ENCODE data around the gene METTL2A. TPM values are rescaled to one million over a fixed set of nuclear protein-coding genes. Genes with fewer than 3 reads are reported as not detected.
"Not testable (repeated sequence)": the region's sequence is repeated elsewhere in the genome, so short reads cannot be mapped to it uniquely, and the experiment has no call there.

METTL2A gene
- polyA plus RNA-seq, 1 donor from 2014 or later, result 18.7 TPM

GRCh38 chr17:62435251-62435650 is 11.6 kb downstream of the METTL2A start:
- H3K79me2 ChIP-seq (replicated peaks; ENCODE audit: insufficient read depth, low read length); H3K4me2 ChIP-seq (ENCODE audit: low read length); H3K9ac ChIP-seq (ENCODE audit: low read length); H2AFZ ChIP-seq (ENCODE audit: low read depth, low read length); H3K27me3 ChIP-seq (ENCODE audit: insufficient read depth, low read depth, low read length); H3K4me3 ChIP-seq (ENCODE audit: low read length); H3F3A ChIP-seq (ENCODE audit: insufficient read depth, low read length, poor library complexity, severe bottlenecking); H3K36me3 ChIP-seq (ENCODE audit: insufficient read depth, low read length); H3K27ac ChIP-seq (ENCODE audit: low read length); H3K9me3 ChIP-seq (ENCODE audit: low read length); H4K20me1 ChIP-seq (ENCODE audit: insufficient read depth); H3K9me2 ChIP-seq (ENCODE audit: insufficient read depth, low read length): not testable (repeated sequence)

DNA sequence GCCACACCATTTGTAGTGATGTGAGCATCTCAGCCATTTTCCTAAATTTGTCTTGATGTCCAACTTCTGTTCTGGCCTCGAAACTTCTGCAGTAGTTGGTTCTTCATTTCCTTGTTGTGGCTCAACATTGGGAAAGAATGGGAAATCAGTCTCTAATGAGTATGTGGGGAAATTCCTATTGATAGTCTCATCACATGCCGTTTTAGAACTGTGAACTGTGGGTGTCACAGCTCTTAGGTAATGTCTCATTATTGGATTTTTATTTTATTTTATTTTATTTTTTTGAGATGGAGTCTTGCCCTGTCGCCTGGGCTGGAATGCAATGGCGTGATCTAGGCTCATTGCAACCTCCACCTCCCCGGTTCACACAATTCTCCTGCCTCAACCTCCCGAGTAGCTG is 17.5 kb downstream of the METTL2A start:
- H3K4me2 ChIP-seq (ENCODE audit: low read length); H2AFZ ChIP-seq (ENCODE audit: low read depth, low read length); H3F3A ChIP-seq (ENCODE audit: insufficient read depth, low read length, poor library complexity, severe bottlenecking); H3K9me2 ChIP-seq (ENCODE audit: insufficient read depth, low read length); H3K36me3 ChIP-seq (ENCODE audit: insufficient read depth, low read length); H3K79me2 ChIP-seq (replicated peaks; ENCODE audit: insufficient read depth, low read length); H4K20me1 ChIP-seq (ENCODE audit: insufficient read depth); H3K4me3 ChIP-seq (ENCODE audit: low read length); H3K9me3 ChIP-seq (ENCODE audit: low read length); H3K9ac ChIP-seq (ENCODE audit: low read length); H3K27ac ChIP-seq (ENCODE audit: low read length); H3K27me3 ChIP-seq (ENCODE audit: insufficient read depth, low read depth, low read length): not testable (repeated sequence)

DNA sequence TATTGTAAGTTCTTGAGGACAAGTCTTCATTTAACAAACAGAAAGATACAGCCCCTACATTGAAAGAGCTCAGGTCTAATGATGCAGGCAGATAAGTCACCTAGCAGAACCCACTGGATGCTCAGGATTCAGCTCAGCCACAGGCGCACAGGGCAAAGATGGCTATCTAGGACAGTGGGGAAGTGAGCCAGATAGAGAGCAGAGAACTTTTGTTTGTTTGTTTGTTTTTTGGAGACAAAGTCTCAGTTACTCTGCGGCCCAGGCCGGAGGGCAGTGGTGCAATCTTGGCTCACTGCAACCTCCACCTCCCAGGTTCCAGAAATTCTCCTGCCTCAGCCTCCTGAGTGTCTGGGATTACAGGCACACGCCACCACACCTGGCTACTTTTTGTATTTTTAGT is 20.4 kb downstream of the METTL2A start:
- no peaks in the 10 kb centered on the region for H3K79me2 ChIP-seq (replicated peaks; ENCODE audit: insufficient read depth, low read length)
- TF ChIP-seq, protein P1, sequence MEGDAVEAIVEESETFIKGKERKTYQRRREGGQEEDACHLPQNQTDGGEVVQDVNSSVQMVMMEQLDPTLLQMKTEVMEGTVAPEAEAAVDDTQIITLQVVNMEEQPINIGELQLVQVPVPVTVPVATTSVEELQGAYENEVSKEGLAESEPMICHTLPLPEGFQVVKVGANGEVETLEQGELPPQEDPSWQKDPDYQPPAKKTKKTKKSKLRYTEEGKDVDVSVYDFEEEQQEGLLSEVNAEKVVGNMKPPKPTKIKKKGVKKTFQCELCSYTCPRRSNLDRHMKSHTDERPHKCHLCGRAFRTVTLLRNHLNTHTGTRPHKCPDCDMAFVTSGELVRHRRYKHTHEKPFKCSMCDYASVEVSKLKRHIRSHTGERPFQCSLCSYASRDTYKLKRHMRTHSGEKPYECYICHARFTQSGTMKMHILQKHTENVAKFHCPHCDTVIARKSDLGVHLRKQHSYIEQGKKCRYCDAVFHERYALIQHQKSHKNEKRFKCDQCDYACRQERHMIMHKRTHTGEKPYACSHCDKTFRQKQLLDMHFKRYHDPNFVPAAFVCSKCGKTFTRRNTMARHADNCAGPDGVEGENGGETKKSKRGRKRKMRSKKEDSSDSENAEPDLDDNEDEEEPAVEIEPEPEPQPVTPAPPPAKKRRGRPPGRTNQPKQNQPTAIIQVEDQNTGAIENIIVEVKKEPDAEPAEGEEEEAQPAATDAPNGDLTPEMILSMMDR (IDR thresholded peaks at IDR 0.05; ENCODE audit: poor library complexity, severe bottlenecking), result no peak
- TF ChIP-seq TAF1 (IDR thresholded peaks at IDR 0.05; ENCODE audit: low read depth), result no peak
- TF ChIP-seq, protein P2, sequence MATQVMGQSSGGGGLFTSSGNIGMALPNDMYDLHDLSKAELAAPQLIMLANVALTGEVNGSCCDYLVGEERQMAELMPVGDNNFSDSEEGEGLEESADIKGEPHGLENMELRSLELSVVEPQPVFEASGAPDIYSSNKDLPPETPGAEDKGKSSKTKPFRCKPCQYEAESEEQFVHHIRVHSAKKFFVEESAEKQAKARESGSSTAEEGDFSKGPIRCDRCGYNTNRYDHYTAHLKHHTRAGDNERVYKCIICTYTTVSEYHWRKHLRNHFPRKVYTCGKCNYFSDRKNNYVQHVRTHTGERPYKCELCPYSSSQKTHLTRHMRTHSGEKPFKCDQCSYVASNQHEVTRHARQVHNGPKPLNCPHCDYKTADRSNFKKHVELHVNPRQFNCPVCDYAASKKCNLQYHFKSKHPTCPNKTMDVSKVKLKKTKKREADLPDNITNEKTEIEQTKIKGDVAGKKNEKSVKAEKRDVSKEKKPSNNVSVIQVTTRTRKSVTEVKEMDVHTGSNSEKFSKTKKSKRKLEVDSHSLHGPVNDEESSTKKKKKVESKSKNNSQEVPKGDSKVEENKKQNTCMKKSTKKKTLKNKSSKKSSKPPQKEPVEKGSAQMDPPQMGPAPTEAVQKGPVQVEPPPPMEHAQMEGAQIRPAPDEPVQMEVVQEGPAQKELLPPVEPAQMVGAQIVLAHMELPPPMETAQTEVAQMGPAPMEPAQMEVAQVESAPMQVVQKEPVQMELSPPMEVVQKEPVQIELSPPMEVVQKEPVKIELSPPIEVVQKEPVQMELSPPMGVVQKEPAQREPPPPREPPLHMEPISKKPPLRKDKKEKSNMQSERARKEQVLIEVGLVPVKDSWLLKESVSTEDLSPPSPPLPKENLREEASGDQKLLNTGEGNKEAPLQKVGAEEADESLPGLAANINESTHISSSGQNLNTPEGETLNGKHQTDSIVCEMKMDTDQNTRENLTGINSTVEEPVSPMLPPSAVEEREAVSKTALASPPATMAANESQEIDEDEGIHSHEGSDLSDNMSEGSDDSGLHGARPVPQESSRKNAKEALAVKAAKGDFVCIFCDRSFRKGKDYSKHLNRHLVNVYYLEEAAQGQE (IDR thresholded peaks at IDR 0.05; ENCODE audit: borderline replicate concordance), result no peak
- TF ChIP-seq RAD21 (conservative IDR thresholded peaks at IDR 0.05), result no peak
- TF ChIP-seq SMC3 (conservative IDR thresholded peaks at IDR 0.05; ENCODE audit: poor library complexity), result no peak
- TF ChIP-seq POLR2AphosphoS5 (IDR thresholded peaks at IDR 0.05), result no peak
- no peak for TF ChIP-seq EP300 (conservative IDR thresholded peaks at IDR 0.05; ENCODE audit: poor library complexity, severe bottlenecking)
- no peak for TF ChIP-seq MXI1 (conservative IDR thresholded peaks at IDR 0.05; ENCODE audit: poor library complexity, severe bottlenecking)
- no peak for TF ChIP-seq EZH2 (IDR thresholded peaks at IDR 0.05; ENCODE audit: borderline replicate concordance, insufficient read depth, low read length, poor library complexity, severe bottlenecking)
- H3K9me3 ChIP-seq (ENCODE audit: low read length), result no peaks in the 10 kb centered on the region
- no peaks in the 10 kb centered on the region for H3K36me3 ChIP-seq (ENCODE audit: insufficient read depth, low read length)
- H2AFZ ChIP-seq (ENCODE audit: low read depth, low read length), result no peak overlapping the region
- no peak overlapping the region for H3K4me2 ChIP-seq (ENCODE audit: low read length)
- H3K9ac ChIP-seq (ENCODE audit: low read length), result no peak overlapping the region
- H3K4me3 ChIP-seq (ENCODE audit: low read length), result no peak overlapping the region
- H3K27me3 ChIP-seq (ENCODE audit: insufficient read depth, low read depth, low read length), result no peaks in the 10 kb centered on the region
- H3F3A ChIP-seq (ENCODE audit: insufficient read depth, low read length, poor library complexity, severe bottlenecking), result no peaks in the 10 kb centered on the region
- no peak overlapping the region for H3K27ac ChIP-seq (ENCODE audit: low read length)
- no peaks in the 10 kb centered on the region for H4K20me1 ChIP-seq (ENCODE audit: insufficient read depth)
- H3K9me2 ChIP-seq (ENCODE audit: insufficient read depth, low read length), result no peaks in the 10 kb centered on the region

GRCh38 chr17:62445791-62446190 is 22.1 kb downstream of the METTL2A start:
- not testable (repeated sequence) for H3K36me3 ChIP-seq (ENCODE audit: insufficient read depth, low read length)

GRCh38 chr17:62452195-62452594 is 28.5 kb downstream of the METTL2A start:
- H2AFZ ChIP-seq (ENCODE audit: low read depth, low read length); H3K27ac ChIP-seq (ENCODE audit: low read length); H3K36me3 ChIP-seq (ENCODE audit: insufficient read depth, low read length); H3K9me3 ChIP-seq (ENCODE audit: low read length); H3K4me3 ChIP-seq (ENCODE audit: low read length); H3K27me3 ChIP-seq (ENCODE audit: insufficient read depth, low read depth, low read length); H3K9ac ChIP-seq (ENCODE audit: low read length); H3F3A ChIP-seq (ENCODE audit: insufficient read depth, low read length, poor library complexity, severe bottlenecking); H3K79me2 ChIP-seq (replicated peaks; ENCODE audit: insufficient read depth, low read length); H3K9me2 ChIP-seq (ENCODE audit: insufficient read depth, low read length); H3K4me2 ChIP-seq (ENCODE audit: low read length); H4K20me1 ChIP-seq (ENCODE audit: insufficient read depth): not testable (repeated sequence)

More at GRCh38 chr17:62445791-62446190, 22.1 kb downstream of the METTL2A start:
- H2AFZ ChIP-seq (ENCODE audit: low read depth, low read length); H3K9me2 ChIP-seq (ENCODE audit: insufficient read depth, low read length); H3K9ac ChIP-seq (ENCODE audit: low read length); H3K27ac ChIP-seq (ENCODE audit: low read length); H3K79me2 ChIP-seq (replicated peaks; ENCODE audit: insufficient read depth, low read length); H3F3A ChIP-seq (ENCODE audit: insufficient read depth, low read length, poor library complexity, severe bottlenecking); H3K27me3 ChIP-seq (ENCODE audit: insufficient read depth, low read depth, low read length); H3K4me3 ChIP-seq (ENCODE audit: low read length); H4K20me1 ChIP-seq (ENCODE audit: insufficient read depth); H3K4me2 ChIP-seq (ENCODE audit: low read length); H3K9me3 ChIP-seq (ENCODE audit: low read length): not testable (repeated sequence)
